ENCODE data around the gene GALNT14.

DNA sequence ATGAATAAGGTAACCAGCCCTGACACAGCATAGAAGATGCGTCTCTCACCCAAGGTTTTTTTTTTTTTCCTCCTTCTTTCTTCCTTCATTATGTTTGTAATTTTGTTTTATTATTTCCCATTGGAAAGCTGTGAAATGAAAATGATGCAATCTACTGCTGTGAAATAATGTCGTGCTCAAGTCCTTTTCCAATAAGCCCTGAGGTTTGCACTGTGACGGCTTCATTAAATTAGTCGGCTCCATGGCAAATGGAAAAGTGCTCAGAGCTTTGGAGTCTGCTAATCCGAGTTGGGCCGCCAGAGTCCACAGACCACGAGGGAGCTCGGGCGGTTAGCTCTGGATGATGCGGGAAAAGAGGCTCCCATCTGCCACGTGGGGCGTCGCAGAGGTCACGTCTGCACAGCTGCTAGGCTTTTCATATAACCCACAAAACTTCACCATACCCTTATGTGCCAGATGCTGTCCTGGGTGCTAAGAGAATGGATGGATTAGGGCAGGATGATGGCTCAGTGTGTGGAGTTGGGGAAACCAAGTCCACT is 238.7 kb downstream of the GALNT14 start:
- TF ChIP-seq, protein P1, sequence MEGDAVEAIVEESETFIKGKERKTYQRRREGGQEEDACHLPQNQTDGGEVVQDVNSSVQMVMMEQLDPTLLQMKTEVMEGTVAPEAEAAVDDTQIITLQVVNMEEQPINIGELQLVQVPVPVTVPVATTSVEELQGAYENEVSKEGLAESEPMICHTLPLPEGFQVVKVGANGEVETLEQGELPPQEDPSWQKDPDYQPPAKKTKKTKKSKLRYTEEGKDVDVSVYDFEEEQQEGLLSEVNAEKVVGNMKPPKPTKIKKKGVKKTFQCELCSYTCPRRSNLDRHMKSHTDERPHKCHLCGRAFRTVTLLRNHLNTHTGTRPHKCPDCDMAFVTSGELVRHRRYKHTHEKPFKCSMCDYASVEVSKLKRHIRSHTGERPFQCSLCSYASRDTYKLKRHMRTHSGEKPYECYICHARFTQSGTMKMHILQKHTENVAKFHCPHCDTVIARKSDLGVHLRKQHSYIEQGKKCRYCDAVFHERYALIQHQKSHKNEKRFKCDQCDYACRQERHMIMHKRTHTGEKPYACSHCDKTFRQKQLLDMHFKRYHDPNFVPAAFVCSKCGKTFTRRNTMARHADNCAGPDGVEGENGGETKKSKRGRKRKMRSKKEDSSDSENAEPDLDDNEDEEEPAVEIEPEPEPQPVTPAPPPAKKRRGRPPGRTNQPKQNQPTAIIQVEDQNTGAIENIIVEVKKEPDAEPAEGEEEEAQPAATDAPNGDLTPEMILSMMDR (IDR thresholded peaks at IDR 0.05) = no peak
- TF ChIP-seq EZH2 (IDR thresholded peaks at IDR 0.05; ENCODE audit: borderline replicate concordance, insufficient read depth, low read depth, low read length, poor library complexity, severe bottlenecking) = no peak

Data from B cell (primary cell).